ENCODE measurements around the gene PHRF1. TPM values are rescaled to one million over a fixed set of nuclear protein-coding genes. Genes with fewer than 3 reads are reported as not detected.
A peak's percentile ranks its signal among the peaks of the same experiment; 100 is the strongest.

PHRF1 gene
- total RNA-seq, 6 experiments from 2014 or later = 15.4 to 21.9 (median 20.3) TPM

DNA sequence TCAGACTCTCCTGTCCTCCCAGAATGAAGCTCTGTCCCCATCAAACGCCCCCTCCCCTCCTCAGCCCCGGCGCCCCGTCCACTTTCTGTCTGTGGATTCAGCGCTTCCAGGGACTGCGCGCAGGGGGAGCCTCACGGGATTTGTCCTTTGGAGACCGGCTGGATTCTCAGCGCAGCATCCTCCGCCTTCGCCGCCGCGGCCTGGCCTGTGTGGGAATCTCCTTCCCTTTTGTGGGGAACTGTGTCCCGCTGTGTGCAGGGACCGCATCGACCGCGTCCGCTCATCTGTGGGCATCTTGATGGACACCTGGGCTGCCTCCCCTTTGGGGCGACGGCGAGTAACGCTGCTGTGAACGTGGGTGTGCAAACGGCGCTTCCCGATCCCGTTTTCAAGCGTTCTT lies 51.8 kb downstream of the PHRF1 start:
- Histone ChIP-seq H3K36me3 (no peaks in the 10 kb centered on the region), H3K27ac (no peak overlapping the region), H3K27me3 (no peaks in the 10 kb centered on the region), H3K9me3 (no peaks in the 10 kb centered on the region), H3K4me3 (no peak overlapping the region), H3K4me1 (peaks cover 0 to 9% (median 0%) of the 10 kb centered on the region in 4 donors)
- ATAC-seq = no peak
- intact Hi-C loops (cut with DNase I) = no loop called here
- DNase-seq = no peak
- WGBS (ENCODE audit: insufficient coverage, low coverage, low lambda C conversion rate, missing lambda C conversion rate) = 95% methylated on average over 13 of the region's 31 CpGs
- TF ChIP-seq, protein P1, sequence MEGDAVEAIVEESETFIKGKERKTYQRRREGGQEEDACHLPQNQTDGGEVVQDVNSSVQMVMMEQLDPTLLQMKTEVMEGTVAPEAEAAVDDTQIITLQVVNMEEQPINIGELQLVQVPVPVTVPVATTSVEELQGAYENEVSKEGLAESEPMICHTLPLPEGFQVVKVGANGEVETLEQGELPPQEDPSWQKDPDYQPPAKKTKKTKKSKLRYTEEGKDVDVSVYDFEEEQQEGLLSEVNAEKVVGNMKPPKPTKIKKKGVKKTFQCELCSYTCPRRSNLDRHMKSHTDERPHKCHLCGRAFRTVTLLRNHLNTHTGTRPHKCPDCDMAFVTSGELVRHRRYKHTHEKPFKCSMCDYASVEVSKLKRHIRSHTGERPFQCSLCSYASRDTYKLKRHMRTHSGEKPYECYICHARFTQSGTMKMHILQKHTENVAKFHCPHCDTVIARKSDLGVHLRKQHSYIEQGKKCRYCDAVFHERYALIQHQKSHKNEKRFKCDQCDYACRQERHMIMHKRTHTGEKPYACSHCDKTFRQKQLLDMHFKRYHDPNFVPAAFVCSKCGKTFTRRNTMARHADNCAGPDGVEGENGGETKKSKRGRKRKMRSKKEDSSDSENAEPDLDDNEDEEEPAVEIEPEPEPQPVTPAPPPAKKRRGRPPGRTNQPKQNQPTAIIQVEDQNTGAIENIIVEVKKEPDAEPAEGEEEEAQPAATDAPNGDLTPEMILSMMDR (IDR thresholded peaks at IDR 0.05) = no peak
- no peak for TF ChIP-seq POLR2A (IDR thresholded peaks at IDR 0.05)

DNA sequence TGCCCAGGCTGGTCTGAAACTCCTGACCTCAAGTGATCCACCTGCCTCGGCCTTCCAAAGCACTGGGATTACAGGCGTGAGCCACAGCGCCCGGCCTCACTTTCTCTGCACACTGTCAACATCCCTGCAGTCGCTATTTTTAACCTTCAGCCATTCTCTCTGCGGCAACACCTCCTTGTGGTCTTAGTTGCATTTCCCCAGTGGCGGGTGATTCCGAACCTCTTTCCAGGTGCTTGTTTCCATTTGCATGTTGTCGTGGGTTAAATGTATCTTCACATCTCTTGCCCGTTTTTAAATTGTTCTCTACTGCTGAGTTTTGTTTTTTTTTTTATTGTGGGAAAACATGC lies 52.9 kb downstream of the PHRF1 start:
- TF ChIP-seq POLR2A (IDR thresholded peaks at IDR 0.05) = no peak
- TF ChIP-seq, protein P1 (IDR thresholded peaks at IDR 0.05) = no peak
- DNase-seq (no peak), ATAC-seq (no peak)
- Histone ChIP-seq H3K4me1 (peaks cover 0 to 7% (median 0%) of the 10 kb centered on the region in 4 donors), H3K27me3 (no peaks in the 10 kb centered on the region), H3K9me3 (no peaks in the 10 kb centered on the region), H3K4me3 (no peak overlapping the region), H3K27ac (no peak overlapping the region), H3K36me3 (no peaks in the 10 kb centered on the region)
- 50% methylated on average over 10 of the region's 10 CpGs for WGBS (ENCODE audit: insufficient coverage, low coverage, low lambda C conversion rate, missing lambda C conversion rate)
- intact Hi-C loops (cut with DNase I) = no loop called here

DNA sequence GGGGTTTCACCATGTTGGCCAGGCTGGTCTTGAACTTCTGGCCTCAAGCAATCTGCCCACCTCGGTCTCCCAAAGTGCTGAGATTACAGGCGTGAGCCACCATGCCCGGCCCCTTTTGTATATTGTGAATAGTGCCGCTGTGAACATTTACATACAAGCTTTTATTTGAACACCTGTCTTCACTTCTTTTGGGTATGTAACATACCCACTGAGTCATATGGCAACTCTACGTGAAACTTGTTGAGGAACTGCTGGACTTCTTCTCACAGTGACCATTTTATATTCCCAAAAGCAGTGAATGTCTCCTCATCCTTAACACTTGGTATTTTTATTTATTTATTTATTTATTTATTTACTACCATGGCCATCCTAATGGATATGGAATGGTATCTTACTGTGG lies 54.6 kb downstream of the PHRF1 start:
- ATAC-seq = no peak
- H3K9me3 ChIP-seq = no peaks in the 10 kb centered on the region
- 94% methylated on average over 2 of the region's 5 CpGs for WGBS (ENCODE audit: insufficient coverage, low coverage, low lambda C conversion rate, missing lambda C conversion rate)
- no peak overlapping the region for H3K4me3 ChIP-seq
- H3K27ac ChIP-seq = no peak overlapping the region
- no peaks in the 10 kb centered on the region for H3K36me3 ChIP-seq
- intact Hi-C loops (cut with DNase I) = no loop called here
- no peaks in the 10 kb centered on the region for H3K27me3 ChIP-seq
- no peaks in the 10 kb centered on the region for H3K4me1 ChIP-seq
- TF ChIP-seq, protein P1 (IDR thresholded peaks at IDR 0.05) = no peak
- no peak for TF ChIP-seq POLR2A (IDR thresholded peaks at IDR 0.05)
- no peak for DNase-seq

DNA sequence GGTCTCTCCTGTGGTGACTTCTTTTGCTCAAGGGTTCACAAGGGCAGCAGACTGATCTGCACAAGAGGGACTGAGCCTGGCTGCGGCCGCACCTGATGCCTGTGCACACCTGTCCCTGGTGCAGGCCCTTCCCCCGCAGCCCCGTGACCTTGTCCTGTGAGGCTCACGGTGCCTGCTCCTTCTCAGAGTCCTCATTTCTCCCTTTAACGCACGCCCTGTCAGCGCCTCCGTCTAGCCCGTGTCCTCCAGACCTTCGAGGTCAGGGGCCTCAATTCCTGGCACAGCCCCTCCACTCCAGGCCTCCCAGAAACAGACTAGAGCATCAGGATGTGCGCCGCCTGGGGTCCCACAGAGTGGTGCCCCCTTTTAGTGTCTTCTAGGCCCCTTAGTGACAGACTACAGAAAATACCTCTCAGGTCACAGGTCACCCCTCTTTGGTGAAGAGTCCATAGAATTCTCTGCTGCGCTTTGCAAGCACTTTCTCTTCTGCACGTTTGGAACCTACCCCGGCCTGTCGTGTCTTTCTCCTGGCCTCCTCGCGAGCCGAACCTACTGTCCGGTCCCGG lies 59.8 kb downstream of the PHRF1 start:
- no peaks in the 10 kb centered on the region for H3K9me3 ChIP-seq
- 57% methylated on average over 8 of the region's 22 CpGs for WGBS (ENCODE audit: insufficient coverage, low coverage, low lambda C conversion rate, missing lambda C conversion rate)
- DNase-seq (no peak), ATAC-seq (peak in 1 of 4 donors; percentile 5)
- H3K36me3 ChIP-seq = no peaks in the 10 kb centered on the region
- H3K27ac ChIP-seq = no peak overlapping the region
- no peaks in the 10 kb centered on the region for H3K27me3 ChIP-seq
- no peak overlapping the region for H3K4me3 ChIP-seq
- peaks cover 0 to 9% (median 0%) of the 10 kb centered on the region in 4 donors for H3K4me1 ChIP-seq
- TF ChIP-seq, protein P1 (IDR thresholded peaks at IDR 0.05) = no peak
- TF ChIP-seq POLR2A (IDR thresholded peaks at IDR 0.05) = no peak
- intact Hi-C loops (cut with DNase I) = no loop called here
